Panc1 (cell line): Measurements from ENCODE around the gene SI. TPM values are rescaled to one million over a fixed set of nuclear protein-coding genes. Genes with fewer than 3 reads are reported as not detected.

Experiments
- ATAC-seq: fragments of 200-7000 bp; cut with Tn5 transposase; 2 replicates; pipeline ENCODE4 v1.9.1; 2020; ENCODE audit warnings: mild to moderate bottlenecking, moderate library complexity
- BruUV-seq: library from RNA; stranded (reverse); fragments of 400-500 nt; replicated peaks from 2 replicates; lab custom pipeline; 2021; lab: Mats Ljungman, UMichigan
- CTCF ChIA-PET: fragments of 300-600 bp; sonication (Branson Sonifier 250); formaldehyde crosslinking; loops from one replicate; lab custom pipeline; 2022; ENCODE audit warnings: antibody characterized with exemption; lab: Charles Lee
- POLR2A ChIA-PET: fragments of 300-600 bp; sonication (Branson Sonifier 250); formaldehyde crosslinking; loops from one replicate; lab custom pipeline; 2022; ENCODE audit warnings: antibody characterized with exemption; lab: Charles Lee
- DNase-seq: peaks from one replicate; pipeline ENCODE4 v3.0.0-alpha.2; 2010; ENCODE audit warnings: low read depth, low spot score
- H3K27ac ChIP-seq: 2 replicates; pipeline ENCODE4 v1.5.1; 2011; ENCODE audit warnings: mild to moderate bottlenecking, low read length, inconsistent platforms
- H3K27me3 ChIP-seq: fragments of 200-500 bp; sonication (Bioruptor generic); 2 replicates; pipeline ENCODE4 v1.6.0; 2014; ENCODE audit warnings: low read length, inconsistent platforms; ENCODE audit not compliant: control insufficient read depth, insufficient read depth
- H3K36me3 ChIP-seq: fragments of 200-500 bp; sonication (Bioruptor generic); 2 replicates; pipeline ENCODE4 v1.5.1; 2014; ENCODE audit warnings: inconsistent platforms, mild to moderate bottlenecking, low read length, moderate library complexity; ENCODE audit not compliant: control insufficient read depth, insufficient read depth
- H3K4me1 ChIP-seq: 2 replicates; pipeline ENCODE4 v1.5.1; 2011; ENCODE audit warnings: inconsistent platforms, mild to moderate bottlenecking, low read length, moderate library complexity; ENCODE audit not compliant: control insufficient read depth, insufficient read depth
- H3K4me3 ChIP-seq, 2 experiments: 2 replicates each; pipeline ENCODE4 v1.5.1; 2011 to 2012; ENCODE audit warnings: low read depth in 2 of 2, low read length in 2 of 2, mild to moderate bottlenecking in 2 of 2, inconsistent platforms in 1 of 2, moderate library complexity in 1 of 2
- H3K9me3 ChIP-seq: fragments of 200-500 bp; sonication (Bioruptor generic); 2 replicates; pipeline ENCODE4 v1.5.1; 2014; ENCODE audit warnings: low read depth, mild to moderate bottlenecking, inconsistent platforms, low read length, moderate library complexity; ENCODE audit not compliant: control insufficient read depth, insufficient read depth
- POLR2AphosphoS5 ChIP-seq: IDR thresholded peaks from 2 replicates; pipeline ENCODE4 v1.6.1; 2012; ENCODE audit warnings: mild to moderate bottlenecking, low read depth, low read length, moderate library complexity
- SIN3A ChIP-seq: IDR thresholded peaks from 2 replicates; pipeline ENCODE4 v1.6.1; 2012; ENCODE audit warnings: low read depth, mild to moderate bottlenecking, low read length, moderate library complexity, borderline replicate concordance; ENCODE audit not compliant: insufficient read depth
- TCF7L2 ChIP-seq: IDR thresholded peaks from 2 replicates; pipeline ENCODE4 v1.6.1; 2011; ENCODE audit warnings: mild to moderate bottlenecking, low read depth, low read length, inconsistent platforms
- in situ Hi-C: cut with HindIII; loops from 2 replicates; pipeline ENCODE4 v1.10.0; 2016; ENCODE audit warnings: low sequenced_read_pairs, low pct_unique_long_range_greater_than_20kb
- intact Hi-C: fragments of 100-400 bp; cut with micrococcal nuclease; formaldehyde crosslinking; loops from one replicate; pipeline ENCODE4 v1.10.0; 2022; ENCODE audit not compliant: unreplicated experiment
- total RNA-seq: library from RNA; stranded (reverse); gene quantifications from one replicate; pipeline ENCODE4 v1.2.1, GENCODE V29; 2021; ENCODE audit not compliant: unreplicated experiment
- TF ChIP-seq, protein P1 (sequence below), 2 experiments: IDR thresholded peaks; 2 replicates each; pipeline ENCODE4 v1.6.1; 2011 to 2012; ENCODE audit warnings: low read depth in 2 of 2, control low read depth in 1 of 2, low read length in 1 of 2, mild to moderate bottlenecking in 1 of 2, moderate library complexity in 1 of 2; ENCODE audit not compliant: insufficient read depth in 1 of 2
- TF ChIP-seq, protein P2 (sequence below): fragments of 450-650 bp; IDR thresholded peaks from 2 replicates; pipeline ENCODE4 v1.5.1; 2017; ENCODE audit warnings: mild to moderate bottlenecking

Gene SI
- total RNA-seq, 1 experiment from 2014 or later: not detected

DNA sequence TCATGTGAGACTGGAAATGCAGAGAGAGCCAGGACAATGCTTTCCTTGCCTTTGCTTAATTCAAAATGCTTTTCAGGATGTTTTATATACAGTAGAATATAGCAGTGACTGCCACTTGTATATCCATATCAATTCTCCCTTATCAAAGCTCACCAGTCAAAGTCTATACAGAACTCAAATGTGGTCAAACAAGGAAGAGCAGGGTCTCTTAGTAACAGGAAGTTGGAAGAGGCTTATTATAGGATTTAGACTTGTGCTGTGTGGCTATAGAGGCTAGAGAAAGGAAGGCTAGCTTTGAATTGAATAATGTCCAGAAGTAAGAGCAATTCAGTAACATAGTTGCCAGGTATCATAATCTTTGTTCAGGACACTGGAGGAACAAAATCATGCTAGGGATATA, 4.4 kb upstream of the SI start:
- Histone ChIP-seq H3K9me3 (no peaks in the 10 kb centered on the region), H3K36me3 (no peaks in the 10 kb centered on the region), H3K4me3 (no peak overlapping the region), H3K4me1 (no peaks in the 10 kb centered on the region), H3K27me3 (no peaks in the 10 kb centered on the region), H3K27ac (no peak overlapping the region)
- CTCF ChIA-PET: no interaction called here
- DNase-seq: no peak
- POLR2A ChIA-PET: no interaction called here
- intact Hi-C loops (no loop called here), in situ Hi-C loops (no loop called here)
- ATAC-seq: no peak
- TF ChIP-seq, protein P1, sequence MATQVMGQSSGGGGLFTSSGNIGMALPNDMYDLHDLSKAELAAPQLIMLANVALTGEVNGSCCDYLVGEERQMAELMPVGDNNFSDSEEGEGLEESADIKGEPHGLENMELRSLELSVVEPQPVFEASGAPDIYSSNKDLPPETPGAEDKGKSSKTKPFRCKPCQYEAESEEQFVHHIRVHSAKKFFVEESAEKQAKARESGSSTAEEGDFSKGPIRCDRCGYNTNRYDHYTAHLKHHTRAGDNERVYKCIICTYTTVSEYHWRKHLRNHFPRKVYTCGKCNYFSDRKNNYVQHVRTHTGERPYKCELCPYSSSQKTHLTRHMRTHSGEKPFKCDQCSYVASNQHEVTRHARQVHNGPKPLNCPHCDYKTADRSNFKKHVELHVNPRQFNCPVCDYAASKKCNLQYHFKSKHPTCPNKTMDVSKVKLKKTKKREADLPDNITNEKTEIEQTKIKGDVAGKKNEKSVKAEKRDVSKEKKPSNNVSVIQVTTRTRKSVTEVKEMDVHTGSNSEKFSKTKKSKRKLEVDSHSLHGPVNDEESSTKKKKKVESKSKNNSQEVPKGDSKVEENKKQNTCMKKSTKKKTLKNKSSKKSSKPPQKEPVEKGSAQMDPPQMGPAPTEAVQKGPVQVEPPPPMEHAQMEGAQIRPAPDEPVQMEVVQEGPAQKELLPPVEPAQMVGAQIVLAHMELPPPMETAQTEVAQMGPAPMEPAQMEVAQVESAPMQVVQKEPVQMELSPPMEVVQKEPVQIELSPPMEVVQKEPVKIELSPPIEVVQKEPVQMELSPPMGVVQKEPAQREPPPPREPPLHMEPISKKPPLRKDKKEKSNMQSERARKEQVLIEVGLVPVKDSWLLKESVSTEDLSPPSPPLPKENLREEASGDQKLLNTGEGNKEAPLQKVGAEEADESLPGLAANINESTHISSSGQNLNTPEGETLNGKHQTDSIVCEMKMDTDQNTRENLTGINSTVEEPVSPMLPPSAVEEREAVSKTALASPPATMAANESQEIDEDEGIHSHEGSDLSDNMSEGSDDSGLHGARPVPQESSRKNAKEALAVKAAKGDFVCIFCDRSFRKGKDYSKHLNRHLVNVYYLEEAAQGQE (IDR thresholded peaks at IDR 0.05; ENCODE audit: insufficient read depth in 1 of 2, low read depth in 2 of 2, low read length in 1 of 2): no peak
- no peak for TF ChIP-seq TCF7L2
- no peak for TF ChIP-seq POLR2AphosphoS5
- no peak for TF ChIP-seq SIN3A
- TF ChIP-seq, protein P2, sequence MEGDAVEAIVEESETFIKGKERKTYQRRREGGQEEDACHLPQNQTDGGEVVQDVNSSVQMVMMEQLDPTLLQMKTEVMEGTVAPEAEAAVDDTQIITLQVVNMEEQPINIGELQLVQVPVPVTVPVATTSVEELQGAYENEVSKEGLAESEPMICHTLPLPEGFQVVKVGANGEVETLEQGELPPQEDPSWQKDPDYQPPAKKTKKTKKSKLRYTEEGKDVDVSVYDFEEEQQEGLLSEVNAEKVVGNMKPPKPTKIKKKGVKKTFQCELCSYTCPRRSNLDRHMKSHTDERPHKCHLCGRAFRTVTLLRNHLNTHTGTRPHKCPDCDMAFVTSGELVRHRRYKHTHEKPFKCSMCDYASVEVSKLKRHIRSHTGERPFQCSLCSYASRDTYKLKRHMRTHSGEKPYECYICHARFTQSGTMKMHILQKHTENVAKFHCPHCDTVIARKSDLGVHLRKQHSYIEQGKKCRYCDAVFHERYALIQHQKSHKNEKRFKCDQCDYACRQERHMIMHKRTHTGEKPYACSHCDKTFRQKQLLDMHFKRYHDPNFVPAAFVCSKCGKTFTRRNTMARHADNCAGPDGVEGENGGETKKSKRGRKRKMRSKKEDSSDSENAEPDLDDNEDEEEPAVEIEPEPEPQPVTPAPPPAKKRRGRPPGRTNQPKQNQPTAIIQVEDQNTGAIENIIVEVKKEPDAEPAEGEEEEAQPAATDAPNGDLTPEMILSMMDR: no peak
- no TSS peak for BruUV-seq

DNA sequence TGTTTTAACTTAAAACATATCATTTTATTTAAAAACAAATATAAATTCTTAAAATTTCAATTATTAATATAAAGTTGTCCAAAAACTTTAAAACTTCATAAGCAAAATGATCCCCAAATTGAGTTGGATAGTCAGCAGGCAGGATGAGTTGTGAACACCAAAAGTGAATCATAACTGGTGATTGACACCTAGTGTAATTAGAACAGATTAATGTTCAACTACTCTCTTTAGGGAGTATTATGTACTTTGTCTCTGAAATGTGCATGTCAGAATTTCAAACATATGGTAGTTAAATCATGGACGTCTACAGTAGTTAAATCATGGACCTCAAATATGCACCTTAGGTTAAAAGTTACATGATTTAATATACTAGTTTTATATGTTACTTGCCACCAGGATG, 2.9 kb upstream of the SI start:
- no TSS peak for BruUV-seq
- H3K9me3 ChIP-seq: no peaks in the 10 kb centered on the region
- H3K27me3 ChIP-seq: no peaks in the 10 kb centered on the region
- H3K4me1 ChIP-seq: no peaks in the 10 kb centered on the region
- ATAC-seq (no peak), DNase-seq (no peak)
- H3K36me3 ChIP-seq: no peaks in the 10 kb centered on the region
- in situ Hi-C loops (no loop called here), intact Hi-C loops (no loop called here)
- TF ChIP-seq, protein P2: no peak
- TF ChIP-seq SIN3A: no peak
- TF ChIP-seq, protein P1 (IDR thresholded peaks at IDR 0.05; ENCODE audit: insufficient read depth in 1 of 2, low read depth in 2 of 2, low read length in 1 of 2): no peak
- no peak for TF ChIP-seq POLR2AphosphoS5
- no peak for TF ChIP-seq TCF7L2
- H3K4me3 ChIP-seq: no peak overlapping the region
- POLR2A ChIA-PET: no interaction called here
- CTCF ChIA-PET: no interaction called here
- no peak overlapping the region for H3K27ac ChIP-seq
